Progenitor cell of endocrine pancreas (in vitro differentiated cells): ENCODE results near the gene AKIRIN2. TPM values are rescaled to one million over a fixed set of nuclear protein-coding genes. Genes with fewer than 3 reads are reported as not detected.

Experiments used
- DNase-seq: peaks from one replicate; pipeline ENCODE4 v3.0.0; 2021; ENCODE audit warnings: low spot score; ENCODE audit not compliant: unreplicated experiment
- H3K27ac Mint-ChIP-seq: 2 replicates; pipeline ENCODE4 v1.8.0; 2021; ENCODE audit warnings: mild to moderate bottlenecking, moderate library complexity, mixed read lengths
- H3K27me3 Mint-ChIP-seq: 2 replicates; pipeline ENCODE4 v1.8.0; 2021; ENCODE audit warnings: mixed read lengths
- H3K36me3 Mint-ChIP-seq: 2 replicates; pipeline ENCODE4 v1.8.0; 2022; ENCODE audit warnings: mixed read lengths; ENCODE audit not compliant: insufficient read depth
- H3K4me1 Mint-ChIP-seq: 2 replicates; pipeline ENCODE4 v1.8.0; 2021; ENCODE audit warnings: low read depth, mixed read lengths
- H3K4me3 Mint-ChIP-seq: 2 replicates; pipeline ENCODE4 v1.8.0; 2021; ENCODE audit warnings: low read depth, mild to moderate bottlenecking, moderate library complexity, mixed read lengths
- H3K9me3 Mint-ChIP-seq: 2 replicates; pipeline ENCODE4 v1.8.0; 2021; ENCODE audit warnings: low read depth, mixed read lengths
- total RNA-seq: library from RNA; stranded (reverse); gene quantifications from 2 replicates; pipeline ENCODE4 v1.2.1, GENCODE V29; 2021
- TF ChIP-seq, protein P1 (sequence below): fragments of 200-600 bp; sonication (generic); IDR thresholded peaks from one replicate; pipeline ENCODE4 v1.5.0; 2021; ENCODE audit warnings: antibody characterized with exemption, mild to moderate bottlenecking; ENCODE audit not compliant: unreplicated experiment

Gene AKIRIN2
- total RNA-seq, 1 donor from 2014 or later, result 86.3 TPM

DNA sequence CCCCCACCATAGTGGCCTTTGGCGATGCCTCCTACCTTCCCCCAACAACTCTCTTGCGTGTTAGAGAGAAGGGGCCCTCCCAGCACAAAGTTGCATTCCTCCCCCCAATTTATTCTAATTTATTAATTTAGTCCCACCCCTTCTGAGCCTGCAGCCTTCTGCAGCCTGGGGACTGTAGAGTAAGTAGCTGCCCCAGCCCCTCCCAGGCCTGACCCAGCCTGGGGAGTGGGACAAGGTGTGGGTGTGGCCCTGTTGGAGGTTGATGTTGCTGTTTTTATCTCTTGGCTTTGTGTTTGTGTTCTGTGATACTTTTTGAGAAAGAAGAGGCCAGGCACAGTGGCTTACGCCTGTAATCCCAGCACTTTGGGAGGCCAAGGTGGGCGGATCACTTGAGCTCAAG, 62.7 kb downstream of the AKIRIN2 start:
- no peak for DNase-seq
- H3K4me1 Mint-ChIP-seq, result no peaks in the 10 kb centered on the region
- no peaks in the 10 kb centered on the region for H3K27me3 Mint-ChIP-seq
- H3K36me3 Mint-ChIP-seq, result peaks cover 12% of the 10 kb centered on the region
- no peaks in the 10 kb centered on the region for H3K9me3 Mint-ChIP-seq
- H3K27ac Mint-ChIP-seq, result no peak overlapping the region
- no peak overlapping the region for H3K4me3 Mint-ChIP-seq
- TF ChIP-seq, protein P1, sequence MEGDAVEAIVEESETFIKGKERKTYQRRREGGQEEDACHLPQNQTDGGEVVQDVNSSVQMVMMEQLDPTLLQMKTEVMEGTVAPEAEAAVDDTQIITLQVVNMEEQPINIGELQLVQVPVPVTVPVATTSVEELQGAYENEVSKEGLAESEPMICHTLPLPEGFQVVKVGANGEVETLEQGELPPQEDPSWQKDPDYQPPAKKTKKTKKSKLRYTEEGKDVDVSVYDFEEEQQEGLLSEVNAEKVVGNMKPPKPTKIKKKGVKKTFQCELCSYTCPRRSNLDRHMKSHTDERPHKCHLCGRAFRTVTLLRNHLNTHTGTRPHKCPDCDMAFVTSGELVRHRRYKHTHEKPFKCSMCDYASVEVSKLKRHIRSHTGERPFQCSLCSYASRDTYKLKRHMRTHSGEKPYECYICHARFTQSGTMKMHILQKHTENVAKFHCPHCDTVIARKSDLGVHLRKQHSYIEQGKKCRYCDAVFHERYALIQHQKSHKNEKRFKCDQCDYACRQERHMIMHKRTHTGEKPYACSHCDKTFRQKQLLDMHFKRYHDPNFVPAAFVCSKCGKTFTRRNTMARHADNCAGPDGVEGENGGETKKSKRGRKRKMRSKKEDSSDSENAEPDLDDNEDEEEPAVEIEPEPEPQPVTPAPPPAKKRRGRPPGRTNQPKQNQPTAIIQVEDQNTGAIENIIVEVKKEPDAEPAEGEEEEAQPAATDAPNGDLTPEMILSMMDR, result no peak

GRCh38 chr6:87637106-87637505, 64.9 kb downstream of the AKIRIN2 start:
- DNase-seq, result no peak
- no peaks in the 10 kb centered on the region for H3K4me1 Mint-ChIP-seq
- no peak overlapping the region for H3K27ac Mint-ChIP-seq
- no peak overlapping the region for H3K4me3 Mint-ChIP-seq
- no peaks in the 10 kb centered on the region for H3K27me3 Mint-ChIP-seq
- peaks cover 9% of the 10 kb centered on the region for H3K36me3 Mint-ChIP-seq
- TF ChIP-seq, protein P1, result no peak
- H3K9me3 Mint-ChIP-seq, result no peaks in the 10 kb centered on the region

- Mint-ChIP-seq H3K27ac (no peak overlapping the region), H3K4me3 (no peak overlapping the region), H3K4me1 (no peaks in the 10 kb centered on the region), H3K27me3 (no peaks in the 10 kb centered on the region), H3K36me3 (peaks cover 7% of the 10 kb centered on the region), H3K9me3 (no peaks in the 10 kb centered on the region)
- no peak for DNase-seq
- TF ChIP-seq, protein P1, result no peak
Observed at GRCh38 chr6:87636315-87636714, 65.7 kb downstream of the AKIRIN2 start.

GRCh38 chr6:87633851-87634250, 68.2 kb downstream of the AKIRIN2 start:
- no peak overlapping the region for H3K27ac Mint-ChIP-seq

DNA sequence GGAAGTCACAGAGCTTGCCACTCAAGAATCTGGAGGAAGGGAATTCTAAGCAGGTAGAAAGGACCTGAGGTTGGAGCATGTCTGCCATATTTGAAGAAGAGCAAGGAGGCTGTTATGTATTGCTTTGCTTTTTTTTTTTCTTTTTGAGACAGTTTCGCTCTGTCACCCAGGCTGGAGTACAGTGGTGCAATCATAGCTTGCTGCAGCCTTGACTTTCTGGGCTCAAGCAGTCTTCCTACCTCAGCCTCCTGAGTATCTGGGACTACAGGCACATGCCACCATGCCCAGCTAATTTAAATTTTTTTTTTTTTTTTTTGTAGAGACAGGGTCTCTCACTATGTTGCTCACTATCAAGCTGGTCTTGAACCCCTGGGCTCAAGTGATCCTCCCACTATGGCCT, 71.3 kb downstream of the AKIRIN2 start:
- peaks cover 7% of the 10 kb centered on the region for H3K4me1 Mint-ChIP-seq
- H3K27ac Mint-ChIP-seq, result no peak overlapping the region
- no peak for DNase-seq
- H3K36me3 Mint-ChIP-seq, result peaks cover 6% of the 10 kb centered on the region
- no peaks in the 10 kb centered on the region for H3K27me3 Mint-ChIP-seq
- H3K4me3 Mint-ChIP-seq, result no peak overlapping the region
- H3K9me3 Mint-ChIP-seq, result no peaks in the 10 kb centered on the region
- TF ChIP-seq, protein P1, result no peak

More at GRCh38 chr6:87633851-87634250, 68.2 kb downstream of the AKIRIN2 start:
- H3K4me3 Mint-ChIP-seq, result no peak overlapping the region
- H3K36me3 Mint-ChIP-seq, result peaks cover 5% of the 10 kb centered on the region
- TF ChIP-seq, protein P1, result no peak
- no peaks in the 10 kb centered on the region for H3K9me3 Mint-ChIP-seq
- peaks cover under 1% of the 10 kb centered on the region for H3K4me1 Mint-ChIP-seq
- DNase-seq, result no peak
- H3K27me3 Mint-ChIP-seq, result no peaks in the 10 kb centered on the region
